ENCODE data around the gene CADPS2. TPM values are rescaled to one million over a fixed set of nuclear protein-coding genes. Genes with fewer than 3 reads are reported as not detected.

CADPS2 gene
- total and polyA plus RNA-seq, 4 donors: 16.0 to 76.7 (median 27.7) TPM

DNA sequence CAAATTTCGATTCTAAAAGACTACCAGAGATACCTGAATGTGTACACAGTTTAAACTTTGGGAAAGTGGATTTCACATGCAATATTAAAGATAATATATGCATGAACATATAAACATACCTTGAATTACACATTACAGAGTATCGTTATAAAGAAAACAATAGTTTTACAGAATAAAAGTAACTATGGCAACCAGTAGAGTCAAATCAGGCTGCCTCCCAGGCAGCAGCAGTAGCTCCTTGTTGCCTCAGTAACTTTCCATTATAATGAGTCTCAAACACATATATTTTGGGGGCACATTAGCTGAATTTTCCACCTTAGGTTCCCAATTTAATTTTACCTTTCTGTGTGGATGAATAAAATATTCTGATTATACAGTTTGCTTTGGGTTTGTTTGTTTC lies 417.3 kb downstream of the CADPS2 start:
- WGBS, 2 donors: 58 to 74% methylated on average over 2 of the region's 2 CpGs
- no peak overlapping the region for H3K4me3 ChIP-seq

DNA sequence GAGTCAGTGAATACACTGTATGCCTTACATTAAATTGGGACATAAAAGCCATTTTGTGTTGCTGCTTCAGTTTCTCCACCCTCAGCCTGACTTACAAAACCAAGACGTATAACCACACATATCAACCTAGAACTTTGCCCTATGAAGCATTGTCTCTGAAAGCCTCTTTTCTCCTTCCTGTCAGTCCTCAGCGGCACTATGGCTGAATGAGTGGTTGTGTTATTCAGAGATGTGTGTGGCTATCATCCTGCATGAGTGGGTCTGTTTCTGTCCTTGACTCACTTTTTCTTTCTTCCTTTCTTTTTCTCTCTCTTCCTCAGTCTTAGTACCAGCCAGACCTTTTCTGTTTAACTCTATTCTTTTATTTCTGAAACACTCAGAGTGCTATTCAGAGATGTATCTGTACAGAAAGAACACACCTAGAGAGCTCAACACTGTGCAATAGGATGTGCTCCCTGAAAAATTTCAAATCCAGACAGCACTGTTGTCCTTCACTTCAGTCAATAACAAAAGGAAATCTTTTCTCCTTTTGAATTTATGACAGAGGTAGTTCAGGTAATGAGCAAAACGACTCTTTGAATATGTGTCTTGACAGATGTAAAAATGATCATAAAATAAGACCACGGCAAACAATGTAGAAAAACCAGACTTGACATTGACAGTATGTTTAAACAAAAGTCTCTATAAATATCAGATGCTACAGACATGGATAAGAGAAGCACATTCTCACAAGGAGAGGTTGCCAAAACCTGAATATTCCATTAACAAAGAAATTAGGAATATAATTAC lies 418.4 kb downstream of the CADPS2 start:
- Histone ChIP-seq H3K4me1 (ENCODE audit: control insufficient read depth in 5 of 5, insufficient read depth in 5 of 5, low read length in 5 of 5) (no peaks in the 10 kb centered on the region), H3K9me3 (ENCODE audit: control insufficient read depth in 4 of 4, insufficient read depth in 3 of 4, low read length in 3 of 4) (no peaks in the 10 kb centered on the region), H3K27me3 (ENCODE audit: control insufficient read depth in 3 of 3, insufficient read depth in 3 of 3, low read length in 2 of 3) (no peaks in the 10 kb centered on the region), H3K4me3 (no peak overlapping the region), H3K9ac (ENCODE audit: insufficient read depth in 1 of 2, low read length in 2 of 2) (no peak overlapping the region), H3K27ac (ENCODE audit: low read depth in 1 of 2, low read length in 1 of 2) (no peak overlapping the region), H3K36me3 (ENCODE audit: control insufficient read depth in 4 of 4, insufficient read depth in 4 of 4, low read length in 4 of 4) (peaks cover 0 to 7% (median 3%) of the 10 kb centered on the region in 4 donors)
- DNase-seq (no peak), ATAC-seq (ENCODE audit: insufficient read depth, low FRiP score) (no peak)
- TF ChIP-seq, protein P1, sequence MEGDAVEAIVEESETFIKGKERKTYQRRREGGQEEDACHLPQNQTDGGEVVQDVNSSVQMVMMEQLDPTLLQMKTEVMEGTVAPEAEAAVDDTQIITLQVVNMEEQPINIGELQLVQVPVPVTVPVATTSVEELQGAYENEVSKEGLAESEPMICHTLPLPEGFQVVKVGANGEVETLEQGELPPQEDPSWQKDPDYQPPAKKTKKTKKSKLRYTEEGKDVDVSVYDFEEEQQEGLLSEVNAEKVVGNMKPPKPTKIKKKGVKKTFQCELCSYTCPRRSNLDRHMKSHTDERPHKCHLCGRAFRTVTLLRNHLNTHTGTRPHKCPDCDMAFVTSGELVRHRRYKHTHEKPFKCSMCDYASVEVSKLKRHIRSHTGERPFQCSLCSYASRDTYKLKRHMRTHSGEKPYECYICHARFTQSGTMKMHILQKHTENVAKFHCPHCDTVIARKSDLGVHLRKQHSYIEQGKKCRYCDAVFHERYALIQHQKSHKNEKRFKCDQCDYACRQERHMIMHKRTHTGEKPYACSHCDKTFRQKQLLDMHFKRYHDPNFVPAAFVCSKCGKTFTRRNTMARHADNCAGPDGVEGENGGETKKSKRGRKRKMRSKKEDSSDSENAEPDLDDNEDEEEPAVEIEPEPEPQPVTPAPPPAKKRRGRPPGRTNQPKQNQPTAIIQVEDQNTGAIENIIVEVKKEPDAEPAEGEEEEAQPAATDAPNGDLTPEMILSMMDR (IDR thresholded peaks at IDR 0.05; ENCODE audit: control extremely low read depth, extremely low read depth): no peak
- WGBS, 2 donors: 75 to 80% methylated on average over 4 of the region's 4 CpGs

More for the DNA sequence above, 417.3 kb downstream of the CADPS2 start:
- no peaks in the 10 kb centered on the region for H3K27me3 ChIP-seq (ENCODE audit: control insufficient read depth in 3 of 3, insufficient read depth in 3 of 3, low read length in 2 of 3)
- DNase-seq (no peak), ATAC-seq (ENCODE audit: insufficient read depth, low FRiP score) (no peak)
- H3K36me3 ChIP-seq (ENCODE audit: control insufficient read depth in 4 of 4, insufficient read depth in 4 of 4, low read length in 4 of 4): peaks cover 0 to 7% (median 3%) of the 10 kb centered on the region in 4 donors
- H3K27ac ChIP-seq (ENCODE audit: low read depth in 1 of 2, low read length in 1 of 2): no peak overlapping the region
- no peaks in the 10 kb centered on the region for H3K4me1 ChIP-seq (ENCODE audit: control insufficient read depth in 5 of 5, insufficient read depth in 5 of 5, low read length in 5 of 5)
- H3K9ac ChIP-seq (ENCODE audit: insufficient read depth in 1 of 2, low read length in 2 of 2): no peak overlapping the region
- TF ChIP-seq, protein P1 (IDR thresholded peaks at IDR 0.05; ENCODE audit: control extremely low read depth, extremely low read depth): no peak
- H3K9me3 ChIP-seq (ENCODE audit: control insufficient read depth in 4 of 4, insufficient read depth in 3 of 4, low read length in 3 of 4): no peaks in the 10 kb centered on the region

DNA sequence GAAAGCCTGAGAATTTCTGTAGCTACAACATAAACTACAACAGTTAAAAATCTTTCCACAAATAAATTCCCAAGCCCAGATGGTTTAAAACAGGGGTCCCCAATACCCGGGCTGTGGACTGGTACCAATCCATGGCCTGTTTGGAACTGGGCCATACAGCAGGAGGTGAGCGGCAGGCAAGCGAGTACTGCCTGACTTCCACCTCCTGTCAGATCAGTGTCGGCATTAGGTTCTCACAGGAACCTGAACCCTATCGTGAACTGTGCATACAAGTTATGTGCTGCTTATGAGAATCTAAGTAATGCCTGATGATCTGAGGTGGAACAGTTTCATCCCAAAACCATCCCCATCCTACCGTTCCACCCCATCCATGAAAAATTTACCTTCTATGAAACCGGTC lies 421.0 kb downstream of the CADPS2 start:
- Histone ChIP-seq H3K27me3 (ENCODE audit: control insufficient read depth in 3 of 3, insufficient read depth in 3 of 3, low read length in 2 of 3) (no peaks in the 10 kb centered on the region), H3K36me3 (ENCODE audit: control insufficient read depth in 4 of 4, insufficient read depth in 4 of 4, low read length in 4 of 4) (peaks cover 0 to 3% (median 2%) of the 10 kb centered on the region in 4 donors), H3K4me3 (no peak overlapping the region), H3K9me3 (ENCODE audit: control insufficient read depth in 4 of 4, insufficient read depth in 3 of 4, low read length in 3 of 4) (no peaks in the 10 kb centered on the region), H3K27ac (ENCODE audit: low read depth in 1 of 2, low read length in 1 of 2) (no peak overlapping the region), H3K4me1 (ENCODE audit: control insufficient read depth in 5 of 5, insufficient read depth in 5 of 5, low read length in 5 of 5) (no peaks in the 10 kb centered on the region), H3K9ac (ENCODE audit: insufficient read depth in 1 of 2, low read length in 2 of 2) (no peak overlapping the region)
- DNase-seq (no peak), ATAC-seq (ENCODE audit: insufficient read depth, low FRiP score) (no peak)
- TF ChIP-seq, protein P1 (IDR thresholded peaks at IDR 0.05; ENCODE audit: control extremely low read depth, extremely low read depth): no peak
- 95 to 96% methylated on average over 7 of the region's 7 CpGs for WGBS, 2 donors

All from lung (tissue), 12 donors.